Measurements from ENCODE around the gene PPP1R3F. TPM values are rescaled to one million over a fixed set of nuclear protein-coding genes. Genes with fewer than 3 reads are reported as not detected.
"Not testable (repeated sequence)": the region's sequence is repeated elsewhere in the genome, so short reads cannot be mapped to it uniquely, and the experiment has no call there.

Gene PPP1R3F
- total RNA-seq, 4 donors from 2014 or later = 24.0 to 49.6 (median 34.2) TPM

DNA sequence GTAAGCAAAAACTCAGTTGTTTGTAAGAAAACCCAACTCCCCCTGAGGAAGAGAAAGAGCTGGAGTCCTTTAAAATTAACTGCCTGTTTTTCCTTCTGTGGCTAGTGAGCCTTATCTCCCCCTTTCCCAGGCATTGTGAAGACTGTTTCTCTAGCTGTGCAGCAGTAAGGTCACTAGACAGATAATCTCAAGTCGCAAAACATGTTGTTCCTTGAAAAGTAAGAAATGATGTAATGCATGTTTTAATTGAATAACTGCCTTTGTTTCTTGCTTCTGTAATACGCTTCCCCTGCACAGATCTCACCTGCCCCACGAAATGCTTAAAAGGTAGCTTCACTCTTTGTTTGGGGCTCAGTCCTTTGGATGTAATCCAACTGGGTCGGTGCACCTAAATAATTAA is 46.5 kb downstream of the PPP1R3F start:
- H3K27me3 ChIP-seq = no peaks in the 10 kb centered on the region
- intact Hi-C loops (cut with DNase I; ENCODE audit: low total_unique reads) (no loop called here), in situ Hi-C loops (cut with MboI; ENCODE audit: low sequenced_read_pairs in 4 of 4) (no loop called here)
- no peak overlapping the region for H3K4me3 ChIP-seq
- H3K9me3 ChIP-seq = no peaks in the 10 kb centered on the region
- no peaks in the 10 kb centered on the region for H3K4me1 ChIP-seq
- H3K36me3 ChIP-seq = no peaks in the 10 kb centered on the region
- DNase-seq = no peak
- no peak overlapping the region for H3K27ac ChIP-seq
- TF ChIP-seq POLR2A (IDR thresholded peaks at IDR 0.05) (no peak), CTCF (IDR thresholded peaks at IDR 0.05 in 4 of 5, conservative IDR thresholded peaks at IDR 0.05 in 1 of 5) (no peak)
- no peak for ATAC-seq

- H3K36me3 ChIP-seq; DNase-seq; H3K4me1 ChIP-seq; H3K9me3 ChIP-seq; H3K27me3 ChIP-seq; intact Hi-C loops (cut with DNase I; ENCODE audit: low total_unique reads); H3K4me3 ChIP-seq; H3K27ac ChIP-seq; ATAC-seq; in situ Hi-C loops (cut with MboI; ENCODE audit: low sequenced_read_pairs in 4 of 4): not testable (repeated sequence)
These were observed 52.1 kb downstream of the PPP1R3F start, which contains the start of gene GAGE12J for GRCh38 chrX:49321737-49322136. Gene GAGE12J, plus strand, starts transcription at chrX:49322037. Its CDS starts 1,157 bp downstream, at chrX:49323194.

- H3K27me3 ChIP-seq; DNase-seq; H3K36me3 ChIP-seq; H3K4me3 ChIP-seq; in situ Hi-C loops (cut with MboI; ENCODE audit: low sequenced_read_pairs in 4 of 4); H3K4me1 ChIP-seq; H3K27ac ChIP-seq; intact Hi-C loops (cut with DNase I; ENCODE audit: low total_unique reads); H3K9me3 ChIP-seq; ATAC-seq: not testable (repeated sequence)
These were observed 52.7 kb downstream of the PPP1R3F start for GRCh38 chrX:49322266-49322665.

DNA sequence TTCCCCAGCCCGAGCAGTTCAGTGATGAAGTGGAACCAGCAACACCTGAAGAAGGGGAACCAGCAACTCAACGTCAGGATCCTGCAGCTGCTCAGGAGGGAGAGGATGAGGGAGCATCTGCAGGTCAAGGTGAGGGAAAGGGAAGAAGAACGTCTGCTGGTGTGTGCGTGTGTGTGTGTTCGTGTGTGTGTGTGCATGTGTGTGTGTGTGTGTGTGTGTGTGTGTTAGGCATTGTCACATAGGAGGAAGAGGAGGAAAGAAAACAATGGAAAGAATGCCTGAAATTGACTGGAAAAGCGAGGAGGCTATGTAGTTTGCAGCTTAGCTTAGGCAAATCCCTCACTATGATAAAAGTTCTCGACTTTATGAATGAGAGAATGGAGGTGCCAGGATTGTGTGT is 54.1 kb downstream of the PPP1R3F start:
- in situ Hi-C loops (cut with MboI; ENCODE audit: low sequenced_read_pairs in 4 of 4); H3K36me3 ChIP-seq; ATAC-seq; DNase-seq; H3K4me1 ChIP-seq; H3K9me3 ChIP-seq; H3K4me3 ChIP-seq; intact Hi-C loops (cut with DNase I; ENCODE audit: low total_unique reads); H3K27ac ChIP-seq; H3K27me3 ChIP-seq: not testable (repeated sequence)

DNA sequence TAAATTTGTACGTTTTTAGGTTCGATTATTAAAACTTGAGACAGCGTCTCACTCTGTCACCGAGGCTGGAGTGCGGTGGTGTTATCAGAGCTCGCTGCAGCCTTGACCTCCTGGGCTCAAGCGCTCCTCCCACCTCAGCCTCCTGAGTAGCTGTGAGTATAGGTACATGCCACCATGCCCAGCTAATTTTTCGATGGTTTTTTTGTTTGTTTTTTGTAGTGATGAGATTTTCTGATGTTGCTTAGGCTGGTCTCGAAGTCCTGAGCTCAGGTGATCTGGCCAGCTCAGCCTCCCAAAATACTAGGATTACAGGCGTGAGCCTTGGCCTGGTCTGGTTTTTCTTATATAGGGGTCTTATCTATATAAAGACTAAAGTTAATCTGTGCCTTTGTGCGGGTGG is 60.8 kb downstream of the PPP1R3F start:
- H3K27ac ChIP-seq; DNase-seq; H3K4me3 ChIP-seq; H3K27me3 ChIP-seq; intact Hi-C loops (cut with DNase I; ENCODE audit: low total_unique reads); H3K36me3 ChIP-seq; ATAC-seq; H3K4me1 ChIP-seq; in situ Hi-C loops (cut with MboI; ENCODE audit: low sequenced_read_pairs in 4 of 4); H3K9me3 ChIP-seq: not testable (repeated sequence)

- DNase-seq; ATAC-seq; H3K27me3 ChIP-seq; H3K36me3 ChIP-seq; H3K9me3 ChIP-seq; in situ Hi-C loops (cut with MboI; ENCODE audit: low sequenced_read_pairs in 4 of 4); H3K4me1 ChIP-seq; intact Hi-C loops (cut with DNase I; ENCODE audit: low total_unique reads); H3K4me3 ChIP-seq; H3K27ac ChIP-seq: not testable (repeated sequence)
These were observed 61.7 kb downstream of the PPP1R3F start, which contains the start of gene GAGE13 for GRCh38 chrX:49331282-49331681. Gene GAGE13, plus strand, starts transcription at chrX:49331582. Its CDS starts 1,156 bp downstream, at chrX:49332738.

DNA sequence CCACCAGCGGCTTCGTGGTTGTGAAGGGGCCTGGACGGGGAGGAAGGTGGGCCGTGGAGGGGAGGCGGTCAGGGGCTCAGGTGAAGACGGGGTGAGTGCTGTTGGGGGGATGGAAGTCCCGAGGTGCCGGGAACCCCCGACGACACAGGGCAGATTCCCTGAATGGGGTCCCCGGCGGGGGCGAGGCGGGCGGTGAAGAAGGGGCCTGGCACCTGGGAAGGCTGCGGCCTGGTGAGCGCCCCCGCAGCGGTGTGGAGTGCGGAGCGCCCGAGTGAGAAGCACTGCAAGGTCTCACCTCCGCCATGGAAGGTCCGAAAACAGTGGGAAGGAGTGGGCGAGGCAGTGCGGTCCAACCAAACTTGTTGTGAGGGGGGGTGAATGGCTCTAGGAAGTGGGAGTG is 62.2 kb downstream of the PPP1R3F start:
- H3K27ac ChIP-seq; H3K4me1 ChIP-seq; intact Hi-C loops (cut with DNase I; ENCODE audit: low total_unique reads); DNase-seq; H3K27me3 ChIP-seq; H3K9me3 ChIP-seq; ATAC-seq; H3K4me3 ChIP-seq; H3K36me3 ChIP-seq; in situ Hi-C loops (cut with MboI; ENCODE audit: low sequenced_read_pairs in 4 of 4): not testable (repeated sequence)

Other genes with a start within 250 kb of the PPP1R3F start
- 10 to 100 TPM; 29.3 to 44.5 (median 34.7) TPM for gene TFE3, start 226.4 kb upstream of the PPP1R3F start, total RNA-seq
- under 1 TPM; 0.07 to 0.55 (median 0.40) TPM for gene CCDC120, start 210.8 kb upstream of the PPP1R3F start, total RNA-seq
- gene PRAF2, start 195.8 kb upstream of the PPP1R3F start, total RNA-seq = 1 to 10 TPM; 4.5 to 6.6 (median 4.7) TPM
- gene WDR45, start 189.9 kb upstream of the PPP1R3F start, total RNA-seq = 100 to 1,000 TPM in 3 of 4 donors, 10 to 100 TPM in 1; 98.2 to 125 (median 105) TPM
- 10 to 100 TPM; 35.2 to 41.3 (median 38.9) TPM for gene GPKOW, start 146.1 kb upstream of the PPP1R3F start, total RNA-seq
- 1 to 10 TPM; 2.7 to 7.3 (median 5.3) TPM for gene MAGIX, start 107.0 kb upstream of the PPP1R3F start, total RNA-seq
- 10 to 100 TPM; 12.8 to 53.5 (median 32.5) TPM for gene PLP2, start 97.9 kb upstream of the PPP1R3F start, total RNA-seq
- 10 to 100 TPM in 3 of 4 donors, 1 to 10 TPM in 1; 9.1 to 33.1 (median 21.3) TPM for gene PRICKLE3, start 83.4 kb upstream of the PPP1R3F start, total RNA-seq
- gene SYP, start 69.6 kb upstream of the PPP1R3F start, total RNA-seq = 1 to 10 TPM in 1 of 4 donors, under 1 TPM in 3; 0.15 to 3.9 (median 0.40) TPM
- gene CACNA1F, start 36.5 kb upstream of the PPP1R3F start, total RNA-seq = not detected
- 10 to 100 TPM; 11.1 to 22.0 (median 17.0) TPM for gene CCDC22, start 34.3 kb upstream of the PPP1R3F start, total RNA-seq
- not detected for gene FOXP3, start 5.1 kb upstream of the PPP1R3F start, total RNA-seq
- not detected for gene GAGE10, start 33.9 kb downstream of the PPP1R3F start, total RNA-seq
- gene GAGE12J, start 52.2 kb downstream of the PPP1R3F start, total RNA-seq = not detected
- not detected for gene GAGE13, start 61.8 kb downstream of the PPP1R3F start, total RNA-seq

Data from gastrocnemius medialis (tissue), 4 donors.